GM13977 (cell line): Measurements from ENCODE around the gene DHX30.

Experiments used
- DNase-seq: peaks from one replicate; pipeline ENCODE4 v3.0.0; 2012; ENCODE audit warnings: low spot score
- CTCF ChIP-seq: IDR thresholded peaks from 2 replicates; pipeline ENCODE4 v1.5.1; 2012; ENCODE audit warnings: mild to moderate bottlenecking, control low read depth; ENCODE audit not compliant: insufficient read depth; ENCODE audit errors: extremely low read depth, missing control alignments
- in situ Hi-C: fragments of 300-500 bp; cut with MboI; formaldehyde crosslinking; loops from one replicate; pipeline ENCODE4 v1.12.0; 2022; ENCODE audit warnings: low sequenced_read_pairs, low pct_unique_long_range_greater_than_20kb, mixed read lengths, inconsistent platforms; ENCODE audit not compliant: unreplicated experiment

Gene DHX30

GRCh38 chr3:47851888-47852603, 49.1 kb downstream of the DHX30 start:
- no peak for DNase-seq
- TF ChIP-seq CTCF: no peak
- in situ Hi-C loops: no loop called here

GRCh38 chr3:47852604-47853602, 50.0 kb downstream of the DHX30 start:
- DNase-seq: no peak
- in situ Hi-C loops: no loop called here
- TF ChIP-seq CTCF: no peak

- in situ Hi-C loops: no loop called here
- TF ChIP-seq CTCF: no peak
- DNase-seq: no peak
Measured at GRCh38 chr3:47854267-47854666, 51.3 kb downstream of the DHX30 start.

- in situ Hi-C loops: no loop called here
- DNase-seq: no peak
- no peak for TF ChIP-seq CTCF
Measured at GRCh38 chr3:47854720-47855455, 52.0 kb downstream of the DHX30 start.

- DNase-seq: no peak
- in situ Hi-C loops: no loop called here
- no peak for TF ChIP-seq CTCF
Measured at GRCh38 chr3:47855461-47856383, 52.8 kb downstream of the DHX30 start.
